Neural progenitor cell (in vitro differentiated cells): ENCODE measurements around the gene SEMA5B. TPM values are rescaled to one million over a fixed set of nuclear protein-coding genes. Genes with fewer than 3 reads are reported as not detected.

Source experiments
- DNase-seq: peaks from one replicate; pipeline ENCODE4 v3.0.0-alpha.2; 2016; ENCODE audit warnings: low spot score
- H2AFZ ChIP-seq: fragments of 200-600 bp; sonication (generic); replicated peaks from 2 replicates; pipeline ENCODE4 v1.6.1; 2016; ENCODE audit warnings: antibody characterized with exemption
- H3F3A ChIP-seq: fragments of 200-600 bp; sonication (generic); 2 replicates; pipeline ENCODE4 v1.6.1; 2016; ENCODE audit warnings: antibody characterized with exemption, low read depth
- H3K27ac ChIP-seq: fragments of 200-600 bp; sonication (generic); 2 replicates; pipeline ENCODE4 v1.5.1; 2016; ENCODE audit warnings: mild to moderate bottlenecking
- H3K27me3 ChIP-seq: fragments of 200-600 bp; sonication (generic); 2 replicates; pipeline ENCODE4 v1.6.1; 2016; ENCODE audit warnings: mild to moderate bottlenecking, moderate library complexity
- H3K36me3 ChIP-seq: fragments of 200-600 bp; sonication (generic); 2 replicates; pipeline ENCODE4 v1.5.1; 2016
- H3K4me1 ChIP-seq: fragments of 200-600 bp; sonication (generic); 2 replicates; pipeline ENCODE4 v1.6.1; 2016; ENCODE audit warnings: mixed run types
- H3K4me2 ChIP-seq: fragments of 200-600 bp; sonication (generic); 2 replicates; pipeline ENCODE4 v1.6.1; 2016
- H3K4me3 ChIP-seq: fragments of 200-600 bp; sonication (generic); 2 replicates; pipeline ENCODE4 v1.5.1; 2016
- H3K79me2 ChIP-seq: fragments of 200-600 bp; sonication (generic); 2 replicates; pipeline ENCODE4 v1.6.1; 2016; ENCODE audit warnings: low read depth
- H3K9ac ChIP-seq: fragments of 200-600 bp; sonication (generic); 2 replicates; pipeline ENCODE4 v1.6.1; 2016
- H3K9me3 ChIP-seq: fragments of 200-600 bp; sonication (generic); 2 replicates; pipeline ENCODE4 v1.5.1; 2016; ENCODE audit warnings: low read depth
- H4K20me1 ChIP-seq: fragments of 200-600 bp; sonication (generic); 2 replicates; pipeline ENCODE4 v1.6.1; 2016; ENCODE audit warnings: low read depth
- H3K27ac Mint-ChIP-seq: 3 replicates; pipeline ENCODE4 v1.8.0; 2021; ENCODE audit warnings: mixed read lengths
- H3K27me3 Mint-ChIP-seq: 2 replicates; pipeline ENCODE4 v1.8.0; 2022; ENCODE audit warnings: low read depth, mild to moderate bottlenecking, inconsistent platforms, moderate library complexity, mixed read lengths; ENCODE audit not compliant: insufficient read depth
- H3K36me3 Mint-ChIP-seq: 3 replicates; pipeline ENCODE4 v1.8.0; 2021; ENCODE audit warnings: mixed read lengths
- H3K4me1 Mint-ChIP-seq: 3 replicates; pipeline ENCODE4 v1.8.0; 2021; ENCODE audit warnings: mixed read lengths
- H3K4me3 Mint-ChIP-seq: 3 replicates; pipeline ENCODE4 v1.8.0; 2021; ENCODE audit warnings: mild to moderate bottlenecking, moderate library complexity, mixed read lengths
- H3K9me3 Mint-ChIP-seq: 3 replicates; pipeline ENCODE4 v1.8.0; 2020; ENCODE audit warnings: mixed read lengths
- EZH2phosphoT487 ChIP-seq: fragments of 200-600 bp; sonication (generic); IDR thresholded peaks from 2 replicates; pipeline ENCODE4 v1.6.1; 2017; ENCODE audit warnings: antibody characterized with exemption
- total RNA-seq: library from RNA; depleted of rRNA; stranded (reverse); fragments of >200 nt; gene quantifications from 2 replicates; pipeline ENCODE4 v1.2.3, GENCODE V29; 2015; ENCODE audit warnings: low replicate concordance
- TF ChIP-seq, protein P1 (sequence below): fragments of 200-600 bp; sonication (generic); IDR thresholded peaks from 2 replicates; pipeline ENCODE4 v1.5.1; 2017; ENCODE audit warnings: antibody characterized with exemption, mild to moderate bottlenecking

The SEMA5B gene
- total RNA-seq, 1 donor from 2014 or later = 10.1 TPM

DNA sequence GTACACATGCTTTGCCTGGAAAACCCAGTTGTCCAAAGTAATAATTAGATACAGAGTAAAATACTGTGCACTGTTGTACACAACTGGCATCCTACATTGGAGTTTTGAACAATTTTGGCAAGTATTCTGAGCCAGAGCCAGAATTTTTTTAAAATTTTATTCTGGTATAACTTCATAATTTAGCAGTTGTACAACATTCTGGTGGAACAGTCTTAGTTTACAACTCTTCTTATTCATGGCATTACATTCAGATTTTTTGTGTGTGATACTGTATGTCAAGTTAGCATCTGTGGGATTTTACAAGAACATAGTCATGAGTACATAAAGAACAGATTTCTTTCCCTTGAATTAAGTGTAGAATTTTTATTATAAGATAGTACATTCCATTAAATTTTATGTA lies 165.2 kb downstream of the SEMA5B start:
- Histone ChIP-seq H3K79me2 (no peaks in the 10 kb centered on the region), H3K4me1 (no peaks in the 10 kb centered on the region), H3F3A (no peaks in the 10 kb centered on the region), H3K9ac (no peak overlapping the region), H3K27me3 (no peaks in the 10 kb centered on the region), H3K36me3 (no peaks in the 10 kb centered on the region), H2AFZ (no peak overlapping the region), H4K20me1 (no peaks in the 10 kb centered on the region), H3K4me3 (no peak overlapping the region), H3K27ac (no peak overlapping the region), H3K9me3 (no peaks in the 10 kb centered on the region), H3K4me2 (no peak overlapping the region)
- Mint-ChIP-seq H3K27me3 (no peaks in the 10 kb centered on the region), H3K4me1 (no peaks in the 10 kb centered on the region), H3K36me3 (peaks cover 3% of the 10 kb centered on the region), H3K4me3 (no peak overlapping the region), H3K27ac (no peak overlapping the region), H3K9me3 (no peaks in the 10 kb centered on the region)
- no peak for DNase-seq
- no peak for TF ChIP-seq EZH2phosphoT487
- TF ChIP-seq, protein P1, sequence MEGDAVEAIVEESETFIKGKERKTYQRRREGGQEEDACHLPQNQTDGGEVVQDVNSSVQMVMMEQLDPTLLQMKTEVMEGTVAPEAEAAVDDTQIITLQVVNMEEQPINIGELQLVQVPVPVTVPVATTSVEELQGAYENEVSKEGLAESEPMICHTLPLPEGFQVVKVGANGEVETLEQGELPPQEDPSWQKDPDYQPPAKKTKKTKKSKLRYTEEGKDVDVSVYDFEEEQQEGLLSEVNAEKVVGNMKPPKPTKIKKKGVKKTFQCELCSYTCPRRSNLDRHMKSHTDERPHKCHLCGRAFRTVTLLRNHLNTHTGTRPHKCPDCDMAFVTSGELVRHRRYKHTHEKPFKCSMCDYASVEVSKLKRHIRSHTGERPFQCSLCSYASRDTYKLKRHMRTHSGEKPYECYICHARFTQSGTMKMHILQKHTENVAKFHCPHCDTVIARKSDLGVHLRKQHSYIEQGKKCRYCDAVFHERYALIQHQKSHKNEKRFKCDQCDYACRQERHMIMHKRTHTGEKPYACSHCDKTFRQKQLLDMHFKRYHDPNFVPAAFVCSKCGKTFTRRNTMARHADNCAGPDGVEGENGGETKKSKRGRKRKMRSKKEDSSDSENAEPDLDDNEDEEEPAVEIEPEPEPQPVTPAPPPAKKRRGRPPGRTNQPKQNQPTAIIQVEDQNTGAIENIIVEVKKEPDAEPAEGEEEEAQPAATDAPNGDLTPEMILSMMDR = no peak

Other genes starting within 250 kb of the SEMA5B start
- 11.1 and 15.0 TPM in 2 replicates for gene HSPBAP1, start 233.9 kb downstream of the SEMA5B start, total RNA-seq
- gene SLC49A4, start 232.7 kb downstream of the SEMA5B start, total RNA-seq = 20.9 and 21.6 TPM in 2 replicates
- gene PDIA5, start 39.3 kb upstream of the SEMA5B start, total RNA-seq = 5.4 and 15.8 TPM in 2 replicates
- gene SEC22A, start 174.2 kb upstream of the SEMA5B start, total RNA-seq = 25.8 and 26.4 TPM in 2 replicates